Occipital lobe (tissue), 2 donors: ENCODE measurements around the gene TUBGCP6. TPM values are rescaled to one million over a fixed set of nuclear protein-coding genes. Genes with fewer than 3 reads are reported as not detected.
"Not testable (repeated sequence)": the region's sequence is repeated elsewhere in the genome, so short reads cannot be mapped to it uniquely, and the experiment has no call there.

Source experiments
- DNase-seq: peaks from one replicate; lab custom pipeline; 2025; lab: John Stamatoyannopoulos, UW
- total RNA-seq: library from RNA; depleted of rRNA; stranded (reverse); fragments of >200 nt; gene quantifications from one replicate; pipeline ENCODE4 v1.2.3, GENCODE V29; 2014

The TUBGCP6 gene
- total RNA-seq, 1 donor from 2014 or later: 34.0 TPM

GRCh38 chr22:50171965-50172421, 72.8 kb downstream of the TUBGCP6 start:
- no peak for DNase-seq

DNA sequence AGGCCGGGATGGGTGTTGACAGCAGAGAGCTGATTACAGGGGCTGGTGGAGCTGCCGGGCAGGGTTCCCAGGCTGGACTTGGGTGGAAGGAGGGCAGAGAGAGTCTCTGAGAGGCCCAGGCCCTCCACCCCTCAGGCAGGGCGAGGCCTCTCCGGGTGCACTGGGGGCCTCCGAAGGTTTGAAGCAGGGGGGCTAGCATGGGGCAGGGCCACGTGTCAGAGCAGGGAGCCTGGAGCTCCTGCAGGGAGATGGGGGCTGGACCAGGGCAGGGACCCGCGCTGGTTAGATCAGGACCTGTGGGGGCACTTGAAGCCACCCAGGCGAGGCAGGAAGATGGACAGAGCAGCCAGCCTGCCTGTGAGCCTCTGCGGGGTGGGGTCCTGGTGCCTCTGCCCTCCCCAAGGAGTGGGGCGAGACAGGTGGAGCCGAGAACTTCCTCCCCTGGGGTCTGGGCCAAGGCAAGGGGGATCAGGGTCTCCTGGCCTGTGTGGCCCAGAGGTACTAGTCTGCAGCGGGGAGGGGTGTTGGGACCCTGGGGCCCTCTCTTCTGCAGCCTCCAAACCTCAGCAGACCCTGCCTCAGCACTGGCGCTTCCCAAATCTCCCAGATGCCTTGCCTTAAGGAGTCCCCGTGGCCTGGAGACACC, 73.4 kb downstream of the TUBGCP6 start:
- no peak for DNase-seq

GRCh38 chr22:50170453-50171318, 74.1 kb downstream of the TUBGCP6 start, which contains the start of gene PANX2:
Gene PANX2, plus strand, starts transcription at chr22:50170731. Its CDS starts 0 bp downstream, at chr22:50170731.
- no peak for DNase-seq

DNA sequence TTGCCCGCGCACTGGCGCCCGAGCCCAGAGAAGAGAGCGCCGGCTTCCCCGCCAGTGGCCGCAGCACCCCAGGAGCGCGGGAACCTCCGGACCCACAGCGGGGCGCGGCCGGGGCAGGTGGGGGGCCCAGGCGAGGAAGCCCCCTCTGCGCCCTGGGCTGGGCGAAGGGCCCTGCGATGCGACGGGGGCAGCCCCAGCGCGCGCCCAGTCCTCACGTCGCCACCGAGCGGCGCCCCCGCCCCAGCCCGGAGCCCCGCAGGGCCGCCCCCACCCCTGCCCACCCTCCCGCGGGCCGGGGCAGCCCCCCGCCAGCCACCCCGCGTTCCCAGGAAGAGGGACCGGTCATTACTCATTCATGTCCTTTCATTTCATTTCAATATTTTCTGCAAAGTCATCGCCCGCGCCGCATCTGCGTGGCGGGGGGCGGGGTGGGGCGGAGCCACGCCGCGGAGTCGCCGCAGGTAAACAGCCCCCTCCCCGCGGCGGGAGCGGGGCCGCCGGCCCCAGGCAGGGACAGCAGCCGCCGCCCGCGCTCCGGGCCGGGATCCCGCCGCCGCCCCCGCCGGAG, 75.0 kb downstream of the TUBGCP6 start:
- no peak for DNase-seq

DNA sequence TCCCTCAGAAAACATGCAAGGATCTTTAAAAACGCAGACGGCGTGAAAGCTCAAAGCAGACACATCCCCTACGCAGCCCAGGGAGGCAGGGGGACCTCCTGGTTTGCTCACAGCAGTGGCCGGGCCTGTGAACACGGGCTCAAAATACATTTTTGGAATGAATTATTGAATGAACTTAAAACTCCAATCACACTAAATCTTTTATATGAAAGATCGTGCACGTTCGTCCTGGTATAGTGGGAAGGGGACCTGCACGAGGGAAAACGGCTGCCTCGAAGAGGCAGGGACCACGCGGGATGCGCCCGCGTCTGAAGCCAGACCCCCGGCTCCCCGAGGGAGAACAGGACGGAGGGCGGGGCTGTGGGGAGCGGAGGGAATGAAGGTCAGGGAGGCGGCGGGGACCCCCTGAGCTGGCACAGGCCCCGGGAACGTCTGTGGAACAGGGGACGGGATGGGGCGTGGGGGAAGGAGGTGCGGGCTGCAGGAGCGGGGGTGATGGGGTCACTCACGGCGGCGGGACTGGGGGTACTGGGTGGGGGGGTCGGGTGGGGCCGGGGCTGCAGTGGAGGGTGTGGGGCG, 75.6 kb downstream of the TUBGCP6 start:
- DNase-seq: no peak

GRCh38 chr22:50168490-50169180, 76.2 kb downstream of the TUBGCP6 start:
- not testable (repeated sequence) for DNase-seq

DNA sequence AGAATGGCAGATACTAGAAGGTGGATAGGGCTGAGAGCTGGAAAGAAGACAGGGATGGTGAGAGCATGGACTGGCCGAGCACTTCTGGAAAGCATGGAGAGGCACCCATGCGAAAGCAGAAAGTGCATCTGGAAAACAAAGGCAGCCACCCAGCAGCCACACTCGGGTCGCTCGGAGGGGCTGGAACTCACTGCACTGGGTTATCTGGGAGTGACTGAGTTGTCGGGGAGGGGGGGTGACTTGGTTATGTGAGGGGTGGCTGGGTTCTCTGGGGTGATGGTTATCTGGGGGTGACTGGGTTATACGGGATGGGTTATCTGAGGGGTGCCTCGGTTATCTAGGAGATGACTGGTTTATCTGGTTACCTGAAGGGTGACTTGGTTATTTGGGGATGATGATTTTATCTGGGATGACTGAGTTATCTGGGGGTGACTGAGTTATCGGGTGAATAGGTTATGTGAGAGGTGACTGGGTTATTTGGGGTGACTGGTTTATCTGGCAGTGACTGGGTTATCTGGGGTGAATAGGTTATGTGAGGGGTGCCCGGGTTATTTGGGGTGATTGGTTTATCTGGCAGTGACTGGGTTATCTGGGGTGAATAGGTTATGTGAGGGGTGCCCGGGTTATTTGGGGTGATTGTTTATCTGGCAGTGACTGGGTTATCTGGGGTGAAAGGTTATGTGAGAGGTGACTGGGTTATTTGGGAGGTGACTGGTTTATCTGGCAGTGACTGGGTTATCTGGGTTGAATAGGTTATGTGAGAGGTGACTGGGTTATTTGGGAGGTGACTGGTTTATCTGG, 76.9 kb downstream of the TUBGCP6 start:
- DNase-seq: no peak

Other genes with a start within 250 kb of the TUBGCP6 start
- gene IL17REL, start 232.3 kb downstream of the TUBGCP6 start, total RNA-seq: not detected
- not detected for gene TTLL8, start 186.7 kb downstream of the TUBGCP6 start, total RNA-seq
- 32.6 TPM for gene MLC1, start 159.6 kb downstream of the TUBGCP6 start, total RNA-seq
- gene MOV10L1, start 155.0 kb downstream of the TUBGCP6 start, total RNA-seq: 0.78 TPM
- 3.1 TPM for gene PANX2, start 74.3 kb downstream of the TUBGCP6 start, total RNA-seq
- gene TRABD, start 59.1 kb downstream of the TUBGCP6 start, total RNA-seq: 3.0 TPM
- gene SELENOO, start 44.0 kb downstream of the TUBGCP6 start, total RNA-seq: 7.8 TPM
- gene HDAC10, start 6.2 kb upstream of the TUBGCP6 start, total RNA-seq: 19.8 TPM
- gene MAPK12, start 16.7 kb upstream of the TUBGCP6 start, total RNA-seq: 11.4 TPM
- gene MAPK11, start 25.4 kb upstream of the TUBGCP6 start, total RNA-seq: 21.8 TPM
- gene PLXNB2, start 62.6 kb upstream of the TUBGCP6 start, total RNA-seq: 46.0 TPM
- 16.5 TPM for gene DENND6B, start 82.0 kb upstream of the TUBGCP6 start, total RNA-seq
- 71.7 TPM for gene PPP6R2, start 98.3 kb upstream of the TUBGCP6 start, total RNA-seq
- 97.0 TPM for gene SBF1, start 230.0 kb upstream of the TUBGCP6 start, total RNA-seq
- not detected for gene ADM2, start 236.5 kb upstream of the TUBGCP6 start, total RNA-seq
- not detected for gene MIOX, start 241.8 kb upstream of the TUBGCP6 start, total RNA-seq